Mammary epithelial cell (primary cell): ENCODE measurements around the gene STX1A.

Experiments
- EZH2 ChIP-seq: IDR thresholded peaks from 2 replicates; pipeline ENCODE4 v1.6.1; 2012; ENCODE audit warnings: low read length, inconsistent platforms, borderline replicate concordance
- TF ChIP-seq, protein P1 (sequence below), 2 donors: IDR thresholded peaks in 1 of 2; conservative IDR thresholded peaks in 1 of 2; 2 replicates each; pipeline ENCODE4 v1.5.1; 2011 to 2012; ENCODE audit warnings: inconsistent platforms in 2 of 2, low read length in 2 of 2, mild to moderate bottlenecking in 2 of 2, control low read depth in 1 of 2, low read depth in 1 of 2; ENCODE audit not compliant: insufficient read depth in 1 of 2; ENCODE audit errors: extremely low read depth in 1 of 2

DNA sequence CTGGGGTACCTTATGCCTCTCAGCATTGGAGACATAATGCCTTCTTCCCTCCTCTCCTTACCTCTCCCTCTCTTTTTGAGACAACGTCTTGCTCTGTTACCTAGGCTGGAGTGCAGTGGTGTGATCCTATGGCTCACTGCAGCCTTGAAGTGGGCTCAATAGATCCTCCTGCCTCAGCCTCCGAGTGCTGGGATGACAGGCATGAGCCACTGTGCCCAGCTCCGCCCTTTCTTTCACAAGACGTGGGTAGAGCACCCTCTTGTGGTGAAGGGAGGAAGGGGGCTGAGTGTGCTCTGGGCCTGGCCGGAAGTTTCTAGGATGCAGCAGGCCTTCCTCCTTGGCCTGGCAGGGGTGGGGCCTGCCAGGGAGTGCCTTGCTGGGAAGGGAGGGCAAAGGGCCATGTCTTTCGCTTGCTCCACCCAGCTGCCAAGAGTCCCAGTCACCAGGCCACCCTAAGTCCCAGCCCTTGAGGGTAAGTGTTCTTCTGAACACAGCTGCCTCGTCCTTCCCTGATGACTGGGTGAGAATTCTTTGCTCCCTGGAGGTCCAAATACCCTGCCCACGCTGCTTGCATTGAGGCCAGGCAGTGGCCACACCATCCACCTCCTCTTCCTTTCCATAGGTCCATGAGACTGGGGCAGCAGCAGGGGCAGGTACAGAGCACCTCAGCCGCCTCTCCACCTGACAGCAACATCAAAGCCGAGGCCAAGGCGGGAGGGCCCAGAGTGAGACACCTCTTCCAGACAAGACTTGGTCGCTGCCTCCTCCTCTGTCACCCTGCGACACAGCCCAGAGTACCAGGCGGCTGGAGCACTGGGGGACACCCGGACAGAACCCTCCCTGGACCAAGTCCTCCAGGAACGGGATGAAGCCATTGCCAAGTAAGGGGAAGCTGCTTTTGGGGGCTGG, 15.4 kb upstream of the STX1A start:
- TF ChIP-seq, protein P1, sequence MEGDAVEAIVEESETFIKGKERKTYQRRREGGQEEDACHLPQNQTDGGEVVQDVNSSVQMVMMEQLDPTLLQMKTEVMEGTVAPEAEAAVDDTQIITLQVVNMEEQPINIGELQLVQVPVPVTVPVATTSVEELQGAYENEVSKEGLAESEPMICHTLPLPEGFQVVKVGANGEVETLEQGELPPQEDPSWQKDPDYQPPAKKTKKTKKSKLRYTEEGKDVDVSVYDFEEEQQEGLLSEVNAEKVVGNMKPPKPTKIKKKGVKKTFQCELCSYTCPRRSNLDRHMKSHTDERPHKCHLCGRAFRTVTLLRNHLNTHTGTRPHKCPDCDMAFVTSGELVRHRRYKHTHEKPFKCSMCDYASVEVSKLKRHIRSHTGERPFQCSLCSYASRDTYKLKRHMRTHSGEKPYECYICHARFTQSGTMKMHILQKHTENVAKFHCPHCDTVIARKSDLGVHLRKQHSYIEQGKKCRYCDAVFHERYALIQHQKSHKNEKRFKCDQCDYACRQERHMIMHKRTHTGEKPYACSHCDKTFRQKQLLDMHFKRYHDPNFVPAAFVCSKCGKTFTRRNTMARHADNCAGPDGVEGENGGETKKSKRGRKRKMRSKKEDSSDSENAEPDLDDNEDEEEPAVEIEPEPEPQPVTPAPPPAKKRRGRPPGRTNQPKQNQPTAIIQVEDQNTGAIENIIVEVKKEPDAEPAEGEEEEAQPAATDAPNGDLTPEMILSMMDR (conservative IDR thresholded peaks at IDR 0.05 in 1 of 2, IDR thresholded peaks at IDR 0.05 in 1 of 2; ENCODE audit: extremely low read depth in 1 of 2, insufficient read depth in 1 of 2, low read depth in 1 of 2, low read length in 2 of 2) = peak; percentile 78 to 83
- no peak for TF ChIP-seq EZH2
